ENCODE results near the gene RABGAP1L.
A peak's percentile ranks its signal among the peaks of the same experiment; 100 is the strongest.

The RABGAP1L gene

DNA sequence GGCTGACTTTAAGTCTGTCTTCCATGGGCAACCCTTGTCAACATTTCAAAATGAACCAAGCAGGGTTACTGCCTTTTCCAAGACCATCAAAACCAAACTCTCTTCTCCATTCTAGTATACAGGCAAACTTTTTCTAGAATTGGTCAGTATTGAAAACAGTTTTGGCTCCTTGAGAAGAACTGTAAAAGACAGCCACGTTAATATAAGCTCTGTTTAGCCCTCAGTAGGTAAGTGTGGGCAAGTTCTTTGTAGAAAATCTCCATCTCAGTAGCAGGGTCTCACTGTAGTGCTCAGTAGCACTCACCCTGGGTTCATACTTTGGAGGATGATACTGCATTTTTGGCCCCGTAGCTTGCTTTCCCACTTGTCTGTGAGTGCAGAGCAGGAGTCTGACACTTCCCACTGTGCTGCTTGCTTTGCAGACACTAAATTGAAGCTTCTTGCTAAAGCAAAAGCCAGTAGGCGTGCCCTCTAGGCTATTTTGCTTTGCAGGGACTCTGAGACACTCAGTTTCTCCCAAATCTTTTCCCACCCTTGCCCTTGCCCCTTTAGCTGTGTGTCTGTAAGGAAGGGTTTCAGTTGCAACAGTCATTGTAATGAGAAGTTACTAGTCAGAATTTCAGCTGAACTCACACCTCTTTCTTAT, 806.2 kb downstream of the RABGAP1L start:
- DNase-seq (ENCODE audit: insufficient read length, low spot score): no peak
- TF ChIP-seq POU2F2 (IDR thresholded peaks at IDR 0.05; ENCODE audit: low read depth, low read length) (no peak), PAX5 (IDR thresholded peaks at IDR 0.05; ENCODE audit: insufficient read depth, low read length, severe bottlenecking) (no peak), SPI1 (IDR thresholded peaks at IDR 0.05; ENCODE audit: low read depth, low read length) (no peak), POLR2A (IDR thresholded peaks at IDR 0.05; ENCODE audit: low read depth, low read length) (no peak), POLR2AphosphoS5 (IDR thresholded peaks at IDR 0.05; ENCODE audit: low read depth, low read length) (no peak), TAF1 (IDR thresholded peaks at IDR 0.05; ENCODE audit: low read depth, low read length) (no peak)
- FAIRE-seq: no peak

DNA sequence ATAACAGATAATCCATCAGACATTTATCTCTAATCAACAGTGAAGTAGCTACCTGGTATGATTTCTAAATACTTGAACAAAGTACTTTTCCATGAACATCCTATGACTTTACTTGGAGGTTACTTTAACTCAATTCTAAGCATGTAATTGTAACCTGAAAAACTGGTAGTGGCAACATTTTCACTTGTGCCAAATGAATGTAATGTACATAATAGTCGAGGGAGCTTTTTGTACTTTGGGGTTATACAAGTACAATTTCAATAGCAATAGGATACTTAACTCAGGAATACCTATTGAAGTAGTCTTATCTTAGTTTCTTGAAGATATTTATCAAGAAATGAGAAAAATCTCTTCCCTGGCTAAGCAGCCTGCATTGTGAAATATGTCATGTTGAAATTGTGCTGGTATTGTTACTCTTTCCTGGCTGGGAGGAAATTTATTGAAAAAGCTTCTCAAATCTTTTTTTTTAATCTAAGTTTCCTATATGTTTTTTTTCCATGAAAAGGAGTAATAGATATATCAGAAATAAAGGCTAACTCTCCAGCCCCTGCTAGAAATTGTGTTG, 806.8 kb downstream of the RABGAP1L start:
- DNase-seq (ENCODE audit: insufficient read length, low spot score) (no peak), FAIRE-seq (no peak)
- TF ChIP-seq TAF1 (IDR thresholded peaks at IDR 0.05; ENCODE audit: low read depth, low read length) (no peak), PAX5 (IDR thresholded peaks at IDR 0.05; ENCODE audit: insufficient read depth, low read length, severe bottlenecking) (no peak), POLR2AphosphoS5 (IDR thresholded peaks at IDR 0.05; ENCODE audit: low read depth, low read length) (no peak), POLR2A (IDR thresholded peaks at IDR 0.05; ENCODE audit: low read depth, low read length) (no peak), SPI1 (IDR thresholded peaks at IDR 0.05; ENCODE audit: low read depth, low read length) (no peak), POU2F2 (IDR thresholded peaks at IDR 0.05; ENCODE audit: low read depth, low read length) (no peak)

DNA sequence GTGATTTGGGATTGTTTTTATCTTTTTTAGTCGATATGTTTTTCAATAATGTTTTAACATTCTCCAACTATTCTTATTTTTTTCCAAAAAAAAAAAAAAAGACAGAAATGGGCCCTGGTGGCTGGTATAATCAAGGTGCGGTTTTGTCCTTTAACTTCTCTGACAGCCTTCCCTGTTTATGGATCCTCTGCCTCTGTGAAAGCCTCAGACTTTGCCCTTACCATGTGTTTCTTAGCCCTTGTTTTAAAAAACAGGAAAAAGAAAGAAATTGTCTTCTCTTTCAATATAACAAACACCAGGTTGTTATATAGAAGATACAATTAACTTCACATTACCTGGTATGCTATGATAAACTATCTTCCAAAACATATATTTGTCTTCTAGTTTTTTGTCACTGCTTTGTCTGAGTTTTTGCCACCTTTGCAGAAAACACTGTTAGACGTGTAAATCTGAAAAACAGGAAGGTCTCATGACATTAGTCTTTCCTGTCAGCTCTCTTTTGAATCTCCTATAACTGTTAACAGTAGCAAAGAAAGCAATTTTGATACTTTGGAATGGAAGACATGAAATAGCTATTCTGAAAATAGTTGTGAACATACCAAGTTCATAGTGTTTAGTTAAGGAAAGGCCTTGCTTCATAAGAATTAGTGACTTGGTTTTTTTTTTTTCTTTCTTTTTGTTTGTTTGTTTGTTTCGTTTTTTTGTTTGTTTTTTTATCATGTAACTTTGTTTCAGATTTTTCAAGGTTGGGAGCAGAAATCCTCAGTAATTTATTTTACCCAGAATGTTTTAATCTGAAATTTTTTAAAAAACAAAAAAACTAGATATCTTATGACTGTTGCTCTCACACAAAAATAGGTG, 808.8 kb downstream of the RABGAP1L start:
- no peak for DNase-seq (ENCODE audit: insufficient read length, low spot score)
- TF ChIP-seq POU2F2 (IDR thresholded peaks at IDR 0.05; ENCODE audit: low read depth, low read length) (no peak), SPI1 (IDR thresholded peaks at IDR 0.05; ENCODE audit: low read depth, low read length) (no peak), TAF1 (IDR thresholded peaks at IDR 0.05; ENCODE audit: low read depth, low read length) (no peak), POLR2A (IDR thresholded peaks at IDR 0.05; ENCODE audit: low read depth, low read length) (no peak), PAX5 (IDR thresholded peaks at IDR 0.05; ENCODE audit: insufficient read depth, low read length, severe bottlenecking) (no peak), POLR2AphosphoS5 (IDR thresholded peaks at IDR 0.05; ENCODE audit: low read depth, low read length) (no peak)
- FAIRE-seq: no peak

DNA sequence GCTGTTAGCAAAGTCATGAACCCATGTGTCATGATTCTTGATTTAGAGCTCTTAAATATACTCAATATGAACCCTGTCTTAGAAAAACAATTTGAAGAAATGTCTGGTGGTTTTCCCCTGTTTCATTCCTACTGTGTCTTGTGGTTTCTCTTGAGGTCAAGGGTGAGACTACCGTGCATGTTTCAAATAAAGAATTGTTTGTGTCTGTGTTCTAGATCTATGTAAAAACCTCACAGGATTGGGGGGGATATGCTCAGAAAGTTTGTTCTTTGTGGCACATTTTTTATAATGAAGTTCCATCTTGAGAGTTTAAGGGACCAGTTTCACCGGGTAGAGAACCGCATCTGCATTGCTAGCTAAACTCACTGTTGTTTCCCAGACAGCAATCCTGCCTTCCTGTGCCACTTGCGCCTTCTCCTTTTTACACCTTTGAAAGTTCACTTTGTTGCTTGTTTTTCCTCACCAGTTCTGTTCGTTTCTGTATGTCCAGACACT, 809.5 kb downstream of the RABGAP1L start:
- no peak for TF ChIP-seq PAX5 (IDR thresholded peaks at IDR 0.05; ENCODE audit: insufficient read depth, low read length, severe bottlenecking)
- TF ChIP-seq SPI1 (IDR thresholded peaks at IDR 0.05; ENCODE audit: low read depth, low read length): no peak
- TF ChIP-seq TAF1 (IDR thresholded peaks at IDR 0.05; ENCODE audit: low read depth, low read length): no peak
- no peak for TF ChIP-seq POU2F2 (IDR thresholded peaks at IDR 0.05; ENCODE audit: low read depth, low read length)
- TF ChIP-seq POLR2A (IDR thresholded peaks at IDR 0.05; ENCODE audit: low read depth, low read length): no peak
- TF ChIP-seq POLR2AphosphoS5 (IDR thresholded peaks at IDR 0.05; ENCODE audit: low read depth, low read length): no peak
- FAIRE-seq (peak; percentile 33), DNase-seq (ENCODE audit: insufficient read length, low spot score) (no peak)

DNA sequence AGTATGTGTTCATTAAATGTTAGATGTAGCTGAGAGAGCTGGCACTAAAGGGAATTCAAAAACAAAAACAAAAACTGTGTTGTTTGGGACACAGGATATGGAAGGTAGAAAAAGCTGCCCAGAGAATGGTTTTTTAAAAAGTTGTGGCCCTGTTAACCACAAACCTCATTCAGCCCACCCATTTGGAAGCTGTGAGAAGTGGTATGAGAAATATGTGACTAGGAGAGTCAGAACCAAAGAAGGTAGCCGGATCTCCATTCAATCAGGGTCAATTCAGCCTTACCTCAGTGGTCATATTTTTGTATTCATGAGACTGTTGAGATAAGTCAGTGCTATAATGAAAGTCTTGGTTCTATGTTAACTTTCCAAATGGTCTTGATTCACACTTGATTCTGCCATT, 810.7 kb downstream of the RABGAP1L start:
- TF ChIP-seq POLR2A (IDR thresholded peaks at IDR 0.05; ENCODE audit: low read depth, low read length): no peak
- no peak for TF ChIP-seq SPI1 (IDR thresholded peaks at IDR 0.05; ENCODE audit: low read depth, low read length)
- TF ChIP-seq POU2F2 (IDR thresholded peaks at IDR 0.05; ENCODE audit: low read depth, low read length): no peak
- no peak for TF ChIP-seq PAX5 (IDR thresholded peaks at IDR 0.05; ENCODE audit: insufficient read depth, low read length, severe bottlenecking)
- no peak for TF ChIP-seq TAF1 (IDR thresholded peaks at IDR 0.05; ENCODE audit: low read depth, low read length)
- no peak for TF ChIP-seq POLR2AphosphoS5 (IDR thresholded peaks at IDR 0.05; ENCODE audit: low read depth, low read length)
- DNase-seq (ENCODE audit: insufficient read length, low spot score): no peak
- FAIRE-seq: peak; percentile 9

DNA sequence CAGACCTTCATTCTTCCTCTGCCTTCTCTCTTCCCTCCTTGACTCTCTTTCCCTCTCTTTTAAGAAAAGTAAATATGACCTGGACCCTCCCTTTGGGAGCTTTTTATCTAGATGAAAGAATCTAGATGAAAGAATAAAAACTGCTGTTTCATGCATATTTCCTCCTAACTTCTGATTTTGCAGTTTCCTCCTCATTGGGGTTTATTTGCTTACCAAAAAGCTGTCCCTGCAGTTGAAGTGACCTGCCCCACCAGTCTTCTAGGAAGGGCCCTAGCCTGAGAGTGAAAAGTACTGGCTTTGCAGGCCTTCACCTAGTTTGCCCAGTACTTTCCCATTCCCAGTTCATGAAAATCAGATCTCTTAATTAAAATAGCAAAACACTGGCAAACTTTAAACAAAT, 812.1 kb downstream of the RABGAP1L start:
- FAIRE-seq (no peak), DNase-seq (ENCODE audit: insufficient read length, low spot score) (no peak)
- TF ChIP-seq POLR2AphosphoS5 (IDR thresholded peaks at IDR 0.05; ENCODE audit: low read depth, low read length) (no peak), PAX5 (IDR thresholded peaks at IDR 0.05; ENCODE audit: insufficient read depth, low read length, severe bottlenecking) (no peak), TAF1 (IDR thresholded peaks at IDR 0.05; ENCODE audit: low read depth, low read length) (no peak), POLR2A (IDR thresholded peaks at IDR 0.05; ENCODE audit: low read depth, low read length) (no peak), SPI1 (IDR thresholded peaks at IDR 0.05; ENCODE audit: low read depth, low read length) (no peak), POU2F2 (IDR thresholded peaks at IDR 0.05; ENCODE audit: low read depth, low read length) (no peak)

DNA sequence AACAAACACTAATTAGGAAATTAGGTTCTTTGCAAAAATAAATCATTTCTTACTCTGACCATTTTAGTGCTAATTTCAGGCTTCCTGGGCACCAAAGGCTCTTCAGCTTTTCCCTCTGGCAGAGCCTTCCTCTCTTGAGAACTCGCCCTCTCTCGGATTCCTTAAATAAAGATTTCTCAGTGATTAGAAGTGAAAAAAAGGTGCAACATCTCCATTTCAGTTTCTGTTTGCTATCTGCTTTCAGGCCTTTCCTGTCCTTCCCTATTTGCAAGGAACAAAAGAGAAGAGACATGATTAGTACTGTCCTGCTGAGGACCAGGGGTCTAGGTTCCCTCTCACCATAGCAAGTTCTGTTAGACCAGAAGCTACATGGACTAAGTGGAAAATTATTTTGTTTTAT, 812.6 kb downstream of the RABGAP1L start:
- FAIRE-seq (no peak), DNase-seq (ENCODE audit: insufficient read length, low spot score) (no peak)
- TF ChIP-seq TAF1 (IDR thresholded peaks at IDR 0.05; ENCODE audit: low read depth, low read length) (no peak), POU2F2 (IDR thresholded peaks at IDR 0.05; ENCODE audit: low read depth, low read length) (no peak), PAX5 (IDR thresholded peaks at IDR 0.05; ENCODE audit: insufficient read depth, low read length, severe bottlenecking) (no peak), POLR2A (IDR thresholded peaks at IDR 0.05; ENCODE audit: low read depth, low read length) (no peak), POLR2AphosphoS5 (IDR thresholded peaks at IDR 0.05; ENCODE audit: low read depth, low read length) (no peak), SPI1 (IDR thresholded peaks at IDR 0.05; ENCODE audit: low read depth, low read length) (no peak)

DNA sequence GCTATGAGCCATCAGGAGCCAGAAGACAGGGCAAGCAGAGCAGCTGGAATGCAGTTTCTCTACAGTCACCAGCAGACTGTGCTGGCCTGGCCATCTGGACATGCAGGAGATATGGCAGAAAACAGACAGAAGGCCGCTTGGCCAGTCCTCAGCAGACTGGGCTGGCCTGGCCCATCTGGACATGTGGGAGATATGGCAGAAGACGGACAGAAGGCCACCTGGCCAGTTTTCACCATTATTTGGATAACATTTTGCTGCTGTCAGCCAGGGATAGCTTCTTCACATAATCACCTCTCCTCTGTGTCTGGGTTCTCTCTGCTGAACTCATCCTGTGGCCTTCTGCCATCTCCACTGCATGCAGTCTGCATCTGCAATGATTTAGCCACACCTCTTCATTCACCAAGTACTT, 815.4 kb downstream of the RABGAP1L start:
- TF ChIP-seq POLR2A (IDR thresholded peaks at IDR 0.05; ENCODE audit: low read depth, low read length) (no peak), SPI1 (IDR thresholded peaks at IDR 0.05; ENCODE audit: low read depth, low read length) (no peak), PAX5 (IDR thresholded peaks at IDR 0.05; ENCODE audit: insufficient read depth, low read length, severe bottlenecking) (no peak), TAF1 (IDR thresholded peaks at IDR 0.05; ENCODE audit: low read depth, low read length) (no peak), POU2F2 (IDR thresholded peaks at IDR 0.05; ENCODE audit: low read depth, low read length) (no peak), POLR2AphosphoS5 (IDR thresholded peaks at IDR 0.05; ENCODE audit: low read depth, low read length) (no peak)
- no peak for FAIRE-seq
- DNase-seq (ENCODE audit: insufficient read length, low spot score): no peak

DNA sequence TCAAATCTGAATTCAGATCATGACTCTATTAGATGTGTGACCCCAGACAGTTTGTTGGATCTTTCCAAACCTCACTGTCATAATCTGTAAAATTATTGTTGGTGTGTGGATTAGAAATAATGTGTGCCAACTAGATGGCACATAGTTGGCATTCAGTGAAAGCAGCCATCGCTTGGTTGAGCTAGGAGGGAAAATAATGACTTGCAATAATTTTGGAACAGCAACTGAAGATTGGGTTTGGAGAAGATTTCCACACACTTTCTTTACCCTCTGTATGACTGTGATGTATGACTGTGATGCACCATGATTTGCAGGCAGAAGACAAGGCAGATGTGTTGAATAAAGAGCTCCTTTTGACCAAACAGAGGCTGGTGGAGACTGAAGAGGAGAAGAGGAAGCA, 816.4 kb downstream of the RABGAP1L start:
- DNase-seq (ENCODE audit: insufficient read length, low spot score): no peak
- TF ChIP-seq SPI1 (IDR thresholded peaks at IDR 0.05; ENCODE audit: low read depth, low read length): no peak
- TF ChIP-seq POU2F2 (IDR thresholded peaks at IDR 0.05; ENCODE audit: low read depth, low read length): no peak
- TF ChIP-seq PAX5 (IDR thresholded peaks at IDR 0.05; ENCODE audit: insufficient read depth, low read length, severe bottlenecking): no peak
- no peak for TF ChIP-seq TAF1 (IDR thresholded peaks at IDR 0.05; ENCODE audit: low read depth, low read length)
- FAIRE-seq: no peak
